Activated naive CD8-positive, alpha-beta T cell treated with anti-CD3 and anti-CD28 coated beads, Interleukin-2, amount 50 U/mL, for 24 hours (primary cell): Measurements from ENCODE around the gene SNAP25.
A peak's percentile ranks its signal among the peaks of the same experiment; 100 is the strongest.

Source experiments
- ATAC-seq: fragments of 150-1000 bp; cut with Tn5 transposase; one replicate; pipeline ENCODE4 v1.10.0; 2021
- DNase-seq: peaks from one replicate; pipeline ENCODE4 v3.0.0; 2021
- H3K27ac Mint-ChIP-seq: one replicate; pipeline ENCODE4 v1.8.0; 2021; ENCODE audit warnings: mild to moderate bottlenecking, mixed read lengths
- H3K27me3 Mint-ChIP-seq: one replicate; pipeline ENCODE4 v1.8.0; 2021; ENCODE audit warnings: mixed read lengths
- H3K36me3 Mint-ChIP-seq: one replicate; pipeline ENCODE4 v1.8.0; 2021; ENCODE audit warnings: low read depth, mixed read lengths
- H3K4me1 Mint-ChIP-seq: one replicate; pipeline ENCODE4 v1.8.0; 2021; ENCODE audit warnings: mixed read lengths
- H3K4me3 Mint-ChIP-seq: one replicate; pipeline ENCODE4 v1.8.0; 2021; ENCODE audit warnings: mild to moderate bottlenecking, moderate library complexity, mixed read lengths
- H3K9me3 Mint-ChIP-seq: one replicate; pipeline ENCODE4 v1.8.0; 2021; ENCODE audit warnings: mixed read lengths

The SNAP25 gene

DNA sequence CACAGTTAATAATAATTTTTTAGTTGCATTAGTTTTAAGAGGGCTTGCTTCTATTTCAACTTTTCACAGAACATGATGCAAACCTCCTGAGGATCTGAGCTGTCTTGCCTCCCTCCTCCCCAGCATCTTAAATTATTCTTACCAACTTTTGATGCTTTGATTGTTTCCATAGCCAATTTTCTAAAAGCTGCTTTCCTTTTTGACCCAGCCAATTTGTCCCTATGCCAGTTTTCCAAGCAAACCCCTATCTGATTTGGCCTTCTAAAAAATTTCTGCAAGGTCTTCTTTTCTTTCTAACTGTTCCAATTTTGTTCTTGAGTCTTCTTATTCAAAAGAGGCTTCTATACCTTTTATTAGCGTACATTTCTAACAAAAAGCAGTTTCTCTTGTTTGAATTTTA lies 26.5 kb upstream of the SNAP25 start:
- no peak overlapping the region for H3K27ac Mint-ChIP-seq
- H3K9me3 Mint-ChIP-seq = peaks cover 5% of the 10 kb centered on the region
- peaks cover 10% of the 10 kb centered on the region for H3K27me3 Mint-ChIP-seq
- DNase-seq = no peak
- no peaks in the 10 kb centered on the region for H3K36me3 Mint-ChIP-seq
- ATAC-seq = no peak
- no peaks in the 10 kb centered on the region for H3K4me1 Mint-ChIP-seq
- no peak overlapping the region for H3K4me3 Mint-ChIP-seq

DNA sequence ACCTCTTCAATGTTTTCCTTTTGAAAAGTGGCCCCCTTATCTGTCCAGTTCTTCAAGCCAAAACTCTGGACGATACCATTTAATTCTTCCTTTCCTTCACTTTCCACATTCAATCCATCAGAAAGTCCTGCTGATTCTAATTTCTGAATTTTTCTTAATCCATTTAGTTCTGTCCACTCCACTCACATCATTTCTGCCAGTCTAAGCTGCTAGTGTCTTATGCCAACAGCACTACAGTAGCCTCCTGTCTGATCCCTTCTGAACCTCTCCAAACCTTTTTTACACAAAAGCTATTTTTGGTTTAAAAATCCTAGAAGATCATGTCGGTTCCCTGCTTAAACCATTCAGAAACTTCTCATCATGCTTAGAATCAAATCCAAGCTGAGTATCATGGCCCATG lies 24.5 kb upstream of the SNAP25 start:
- DNase-seq (no peak), ATAC-seq (no peak)
- peaks cover 5% of the 10 kb centered on the region for H3K9me3 Mint-ChIP-seq
- H3K27ac Mint-ChIP-seq = no peak overlapping the region
- no peaks in the 10 kb centered on the region for H3K36me3 Mint-ChIP-seq
- H3K4me1 Mint-ChIP-seq = no peaks in the 10 kb centered on the region
- peaks cover 15% of the 10 kb centered on the region for H3K27me3 Mint-ChIP-seq
- no peak overlapping the region for H3K4me3 Mint-ChIP-seq

GRCh38 chr20:10200330-10200729 lies 18.3 kb upstream of the SNAP25 start:
- no peak overlapping the region for H3K4me3 Mint-ChIP-seq
- H3K9me3 Mint-ChIP-seq = no peaks in the 10 kb centered on the region
- no peak overlapping the region for H3K27ac Mint-ChIP-seq
- no peak for DNase-seq
- no peaks in the 10 kb centered on the region for H3K36me3 Mint-ChIP-seq
- no peaks in the 10 kb centered on the region for H3K4me1 Mint-ChIP-seq
- ATAC-seq = no peak
- H3K27me3 Mint-ChIP-seq = peaks cover 7% of the 10 kb centered on the region

DNA sequence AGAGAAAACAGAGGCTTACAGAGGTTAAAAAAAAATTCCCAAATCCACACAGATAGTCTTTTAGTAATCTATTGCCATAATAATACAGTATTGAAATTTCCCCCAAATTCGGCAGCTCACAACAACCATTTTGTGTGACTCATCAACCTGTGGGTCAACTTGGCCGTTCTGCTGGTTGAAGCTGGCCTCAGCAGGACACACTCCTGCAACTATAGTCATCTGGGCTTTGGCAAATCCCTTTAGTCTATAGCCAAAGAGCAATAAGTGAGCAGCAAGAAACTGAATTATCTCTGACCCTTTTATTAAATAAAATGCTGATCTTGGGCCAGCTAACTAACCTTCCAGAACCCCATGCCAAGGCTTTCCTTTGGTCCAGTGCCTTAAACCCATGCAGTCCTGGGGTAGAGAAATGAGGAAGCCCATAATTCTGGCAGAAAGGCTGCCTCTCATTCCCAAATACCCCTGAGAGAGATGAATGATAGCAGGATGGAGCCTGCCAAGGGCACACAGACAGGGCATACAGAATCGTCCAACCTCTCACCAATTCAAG lies 17.2 kb upstream of the SNAP25 start:
- H3K4me1 Mint-ChIP-seq = no peaks in the 10 kb centered on the region
- no peak for DNase-seq
- H3K4me3 Mint-ChIP-seq = no peak overlapping the region
- H3K9me3 Mint-ChIP-seq = no peaks in the 10 kb centered on the region
- H3K27me3 Mint-ChIP-seq = peaks cover 7% of the 10 kb centered on the region
- no peak for ATAC-seq
- H3K36me3 Mint-ChIP-seq = no peaks in the 10 kb centered on the region
- H3K27ac Mint-ChIP-seq = no peak overlapping the region

GRCh38 chr20:10209091-10209490 lies 9.5 kb upstream of the SNAP25 start:
- DNase-seq (no peak), ATAC-seq (no peak)
- Mint-ChIP-seq H3K27ac (no peak overlapping the region), H3K27me3 (peaks cover 4% of the 10 kb centered on the region), H3K9me3 (no peaks in the 10 kb centered on the region), H3K4me1 (no peaks in the 10 kb centered on the region), H3K36me3 (no peaks in the 10 kb centered on the region), H3K4me3 (no peak overlapping the region)

DNA sequence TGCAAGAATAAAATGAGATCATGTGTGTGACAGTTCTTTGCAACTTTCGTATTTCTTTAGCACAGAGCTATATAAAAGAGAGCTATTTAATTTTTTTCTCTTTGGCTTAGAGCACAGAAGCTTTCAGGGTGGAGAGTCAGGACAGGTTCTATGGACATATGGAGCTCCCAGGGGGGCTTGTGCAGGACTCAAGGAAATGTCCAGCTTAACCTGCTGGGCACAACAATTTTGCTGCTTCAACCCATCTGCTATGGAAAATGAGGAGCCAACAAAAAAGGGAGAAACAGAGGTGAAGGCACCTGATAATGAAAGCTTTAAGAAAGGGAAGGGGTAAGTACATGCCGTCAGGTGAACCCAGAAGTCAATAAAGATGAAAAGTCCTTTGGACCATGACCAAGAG lies 5.1 kb upstream of the SNAP25 start:
- H3K27ac Mint-ChIP-seq = no peak overlapping the region
- H3K4me1 Mint-ChIP-seq = peaks cover 8% of the 10 kb centered on the region
- DNase-seq (no peak), ATAC-seq (no peak)
- H3K36me3 Mint-ChIP-seq = peaks cover 3% of the 10 kb centered on the region
- H3K27me3 Mint-ChIP-seq = peaks cover 22% of the 10 kb centered on the region
- H3K4me3 Mint-ChIP-seq = no peak overlapping the region
- peaks cover 4% of the 10 kb centered on the region for H3K9me3 Mint-ChIP-seq

DNA sequence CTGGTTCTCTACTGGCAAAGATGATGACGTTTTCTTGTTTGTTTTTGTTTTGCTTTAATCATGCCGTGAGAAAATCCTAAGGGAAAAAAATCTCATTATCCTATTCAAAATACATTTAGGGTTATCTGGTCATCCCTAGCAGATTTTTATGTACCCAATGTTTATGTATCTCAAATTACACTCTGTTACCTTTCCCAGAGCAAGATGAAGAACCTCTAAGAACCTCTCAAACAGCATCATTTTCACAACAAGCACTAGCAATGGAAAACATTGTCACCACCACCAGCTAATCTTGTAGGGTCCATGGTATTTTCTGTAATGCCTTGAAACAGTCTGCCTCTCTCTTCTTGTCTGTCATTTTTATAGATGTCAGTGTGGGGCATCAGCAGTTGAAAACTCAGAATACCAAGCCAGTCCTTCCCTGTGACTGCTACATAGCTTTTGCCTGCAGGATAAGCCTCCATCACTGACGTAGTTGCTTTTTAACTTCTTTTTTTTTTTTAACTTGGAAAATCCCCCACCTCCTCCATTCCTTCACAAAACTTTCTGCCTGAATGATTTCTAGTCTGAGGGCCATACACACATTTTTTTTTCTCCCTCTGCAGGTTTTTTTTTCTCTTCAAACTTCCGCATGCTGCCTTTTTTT lies 2.4 kb upstream of the SNAP25 start:
- Mint-ChIP-seq H3K36me3 (peaks cover 3% of the 10 kb centered on the region), H3K27me3 (peaks cover 37% of the 10 kb centered on the region)

DNA sequence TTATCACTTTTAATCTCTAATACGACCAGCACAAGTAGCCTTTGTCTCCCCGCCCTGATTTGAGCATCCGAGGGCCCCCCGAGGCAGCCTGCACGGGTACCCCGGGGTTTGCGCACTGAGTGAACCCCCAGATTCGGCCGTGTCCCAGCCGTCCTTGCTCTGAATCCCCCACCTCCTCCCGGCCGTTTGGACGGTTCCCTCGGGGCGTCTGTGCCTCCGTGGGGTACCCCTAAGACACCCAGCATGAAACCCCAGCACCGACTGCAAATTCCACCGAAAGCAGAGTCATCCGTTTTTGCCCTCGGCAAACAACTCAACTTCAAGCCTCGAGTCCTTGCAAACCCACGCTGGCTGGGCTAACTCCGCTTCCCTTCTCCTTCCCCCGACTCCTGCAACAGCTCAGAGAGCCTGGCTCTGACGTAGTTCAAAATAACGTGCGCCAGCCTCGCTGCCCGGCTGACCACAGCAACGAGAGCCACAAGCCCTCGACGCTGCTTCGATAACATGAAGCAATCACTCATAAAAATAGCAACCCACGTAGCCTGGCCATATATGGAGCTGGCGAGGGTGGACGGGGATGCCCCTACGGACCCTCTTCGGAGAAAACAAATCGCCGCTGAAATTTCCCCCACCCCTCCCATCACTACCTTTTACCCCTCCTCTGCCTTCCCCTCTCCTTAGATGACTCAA lies 764 bp upstream of the SNAP25 start:
- DNase-seq = peak; percentile 9
- Mint-ChIP-seq H3K27me3 (peaks cover 42% of the 10 kb centered on the region), H3K9me3 (peaks cover 4% of the 10 kb centered on the region)

More for the DNA sequence above, 2.4 kb upstream of the SNAP25 start:
- ATAC-seq (no peak), DNase-seq (no peak)
- H3K4me3 Mint-ChIP-seq = no peak overlapping the region
- H3K27ac Mint-ChIP-seq = no peak overlapping the region
- H3K4me1 Mint-ChIP-seq = peaks cover 13% of the 10 kb centered on the region
- H3K9me3 Mint-ChIP-seq = peaks cover 4% of the 10 kb centered on the region

DNA sequence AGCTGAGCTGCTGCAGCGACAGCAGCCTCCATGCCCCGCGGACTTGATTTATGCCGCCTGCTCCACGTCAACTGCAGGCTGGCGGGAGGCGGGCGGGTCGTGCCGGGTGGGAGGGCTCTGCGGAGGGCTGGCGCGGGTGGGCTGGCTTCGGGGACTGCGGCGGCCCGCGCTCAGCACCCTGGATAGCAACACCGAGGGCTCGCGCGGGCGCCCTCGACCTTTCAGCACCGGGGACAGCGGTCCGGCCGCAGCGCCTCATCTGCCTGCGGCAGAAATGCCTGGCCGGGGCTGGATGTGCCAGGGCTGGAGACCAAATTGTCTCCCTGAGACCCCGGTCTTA lies 792 bp downstream of the SNAP25 start:
- H3K4me1 Mint-ChIP-seq = peaks cover 13% of the 10 kb centered on the region

More for the DNA sequence above, 764 bp upstream of the SNAP25 start:
- peaks cover 3% of the 10 kb centered on the region for H3K36me3 Mint-ChIP-seq
- H3K4me3 Mint-ChIP-seq = peak overlapping the region; percentile 59
- peaks cover 13% of the 10 kb centered on the region for H3K4me1 Mint-ChIP-seq
- peak; percentile 64 for ATAC-seq
- peak overlapping the region; percentile 75 for H3K27ac Mint-ChIP-seq

GRCh38 chr20:10219993-10220750 lies 1.5 kb downstream of the SNAP25 start:
- peaks cover 13% of the 10 kb centered on the region for H3K4me1 Mint-ChIP-seq
- H3K27me3 Mint-ChIP-seq = peaks cover 49% of the 10 kb centered on the region
- no peak overlapping the region for H3K4me3 Mint-ChIP-seq
- H3K9me3 Mint-ChIP-seq = peaks cover 4% of the 10 kb centered on the region
- H3K36me3 Mint-ChIP-seq = peaks cover 3% of the 10 kb centered on the region
- DNase-seq = no peak
- ATAC-seq = no peak
- no peak overlapping the region for H3K27ac Mint-ChIP-seq

More for the DNA sequence above, 792 bp downstream of the SNAP25 start:
- Mint-ChIP-seq H3K4me3 (peak overlapping the region; percentile 53), H3K9me3 (peaks cover 4% of the 10 kb centered on the region), H3K27me3 (peaks cover 44% of the 10 kb centered on the region), H3K36me3 (peaks cover 3% of the 10 kb centered on the region), H3K27ac (no peak overlapping the region)
- DNase-seq (peak; percentile 75), ATAC-seq (no peak)

DNA sequence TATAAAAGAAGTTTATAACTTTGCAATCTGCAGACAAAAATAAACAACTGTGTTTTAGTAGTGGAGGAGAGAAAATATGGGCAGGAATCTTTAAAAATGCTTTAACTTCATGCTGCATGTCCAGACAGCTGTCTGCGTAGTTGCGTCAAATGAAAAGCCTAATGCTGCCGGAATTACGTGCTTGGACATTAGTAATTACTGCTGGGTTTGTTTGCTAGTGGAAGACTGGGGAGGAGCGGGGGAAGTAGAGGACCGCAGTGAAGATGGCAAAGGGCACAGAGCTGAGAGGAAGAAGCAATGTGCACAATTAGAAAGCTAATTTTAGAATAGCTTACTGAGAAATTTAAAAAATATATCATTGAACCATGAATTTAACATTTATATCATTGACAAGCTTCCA lies 2.4 kb downstream of the SNAP25 start:
- H3K36me3 Mint-ChIP-seq = peaks cover 3% of the 10 kb centered on the region
- H3K9me3 Mint-ChIP-seq = peaks cover 4% of the 10 kb centered on the region
- ATAC-seq (no peak), DNase-seq (no peak)
- no peak overlapping the region for H3K27ac Mint-ChIP-seq
- no peak overlapping the region for H3K4me3 Mint-ChIP-seq
- H3K4me1 Mint-ChIP-seq = peaks cover 13% of the 10 kb centered on the region
- peaks cover 51% of the 10 kb centered on the region for H3K27me3 Mint-ChIP-seq

GRCh38 chr20:10225439-10226060 lies 6.9 kb downstream of the SNAP25 start:
- no peaks in the 10 kb centered on the region for H3K36me3 Mint-ChIP-seq
- no peak overlapping the region for H3K27ac Mint-ChIP-seq
- ATAC-seq (no peak), DNase-seq (no peak)
- no peak overlapping the region for H3K4me3 Mint-ChIP-seq
- no peaks in the 10 kb centered on the region for H3K9me3 Mint-ChIP-seq
- peaks cover 19% of the 10 kb centered on the region for H3K27me3 Mint-ChIP-seq
- H3K4me1 Mint-ChIP-seq = no peaks in the 10 kb centered on the region

GRCh38 chr20:10228330-10228729 lies 9.7 kb downstream of the SNAP25 start:
- Mint-ChIP-seq H3K4me3 (no peak overlapping the region), H3K9me3 (no peaks in the 10 kb centered on the region), H3K36me3 (no peaks in the 10 kb centered on the region), H3K4me1 (no peaks in the 10 kb centered on the region), H3K27ac (no peak overlapping the region), H3K27me3 (peaks cover 14% of the 10 kb centered on the region)
- ATAC-seq (no peak), DNase-seq (no peak)

GRCh38 chr20:10231290-10231689 lies 12.7 kb downstream of the SNAP25 start:
- Mint-ChIP-seq H3K36me3 (no peaks in the 10 kb centered on the region), H3K27me3 (peaks cover 7% of the 10 kb centered on the region), H3K9me3 (no peaks in the 10 kb centered on the region), H3K4me1 (no peaks in the 10 kb centered on the region), H3K27ac (no peak overlapping the region), H3K4me3 (no peak overlapping the region)
- ATAC-seq (no peak), DNase-seq (no peak)
